Body of pancreas (tissue), 4 donors: ENCODE data around the gene XRRA1.

Source experiments
- CTCF ChIP-seq, 7 experiments: fragments of 450-650 bp in 4 of 7; fragments of 200-600 bp in 3 of 7; sonication (generic) in 3 of 7; IDR thresholded peaks; one replicate each; pipeline ENCODE4 v1.5.1; 2016 to 2019; ENCODE audit warnings: antibody characterized with exemption in 7 of 7
- POLR2A ChIP-seq, 3 donors: fragments of 450-650 bp; IDR thresholded peaks; one replicate each; pipeline ENCODE4 v1.6.1; 2016; ENCODE audit warnings: antibody characterized with exemption in 3 of 3, mild to moderate bottlenecking in 2 of 3

GRCh38 chr11:74909385-74909784 lies 39.5 kb downstream of the XRRA1 start:
- TF ChIP-seq POLR2A (IDR thresholded peaks at IDR 0.05) (no peak), CTCF (IDR thresholded peaks at IDR 0.05) (no peak)
